HG03442 (cell line): Measurements from ENCODE around the gene SYNJ2.

ENCODE experiments used
- ATAC-seq: cut with Tn5 transposase; IDR thresholded peaks from one replicate; pipeline ENCODE4 v1.9.1; 2021; ENCODE audit warnings: mild to moderate bottlenecking, moderate library complexity; ENCODE audit not compliant: unreplicated experiment

Gene SYNJ2

DNA sequence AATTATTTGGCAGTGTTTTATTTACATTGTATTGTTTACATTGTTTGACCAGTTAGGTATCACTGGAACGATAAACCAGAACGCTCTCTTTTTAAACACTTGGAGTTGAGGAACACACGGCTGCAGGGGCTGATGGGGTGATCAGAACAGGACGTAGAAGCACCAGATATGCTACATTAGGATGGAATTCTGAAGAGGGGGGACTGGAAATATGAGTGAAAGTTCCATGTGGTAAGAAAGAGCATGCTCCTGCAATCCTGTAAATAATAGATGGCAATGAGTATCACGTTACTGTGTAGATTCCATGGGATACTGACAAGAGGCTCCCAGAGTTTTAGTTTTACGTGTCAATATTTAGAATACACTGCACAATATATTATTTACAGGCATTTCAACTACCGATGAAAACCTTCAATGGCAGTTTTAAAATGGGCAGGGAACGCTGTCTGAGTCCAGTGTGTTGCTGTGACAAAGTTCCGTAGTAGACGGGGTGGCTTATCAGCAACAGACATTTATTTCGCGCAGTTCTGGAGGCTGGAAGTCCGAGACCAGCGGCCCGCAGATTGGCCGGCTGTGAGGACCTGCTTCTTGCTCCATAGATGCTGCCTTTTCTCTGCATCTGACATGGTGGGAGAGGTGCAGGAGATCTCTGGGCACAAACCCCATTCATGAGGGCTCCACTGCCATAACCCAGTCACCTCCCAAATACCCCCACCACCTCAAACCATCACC is 43.1 kb downstream of the SYNJ2 start:
- no peak for ATAC-seq

DNA sequence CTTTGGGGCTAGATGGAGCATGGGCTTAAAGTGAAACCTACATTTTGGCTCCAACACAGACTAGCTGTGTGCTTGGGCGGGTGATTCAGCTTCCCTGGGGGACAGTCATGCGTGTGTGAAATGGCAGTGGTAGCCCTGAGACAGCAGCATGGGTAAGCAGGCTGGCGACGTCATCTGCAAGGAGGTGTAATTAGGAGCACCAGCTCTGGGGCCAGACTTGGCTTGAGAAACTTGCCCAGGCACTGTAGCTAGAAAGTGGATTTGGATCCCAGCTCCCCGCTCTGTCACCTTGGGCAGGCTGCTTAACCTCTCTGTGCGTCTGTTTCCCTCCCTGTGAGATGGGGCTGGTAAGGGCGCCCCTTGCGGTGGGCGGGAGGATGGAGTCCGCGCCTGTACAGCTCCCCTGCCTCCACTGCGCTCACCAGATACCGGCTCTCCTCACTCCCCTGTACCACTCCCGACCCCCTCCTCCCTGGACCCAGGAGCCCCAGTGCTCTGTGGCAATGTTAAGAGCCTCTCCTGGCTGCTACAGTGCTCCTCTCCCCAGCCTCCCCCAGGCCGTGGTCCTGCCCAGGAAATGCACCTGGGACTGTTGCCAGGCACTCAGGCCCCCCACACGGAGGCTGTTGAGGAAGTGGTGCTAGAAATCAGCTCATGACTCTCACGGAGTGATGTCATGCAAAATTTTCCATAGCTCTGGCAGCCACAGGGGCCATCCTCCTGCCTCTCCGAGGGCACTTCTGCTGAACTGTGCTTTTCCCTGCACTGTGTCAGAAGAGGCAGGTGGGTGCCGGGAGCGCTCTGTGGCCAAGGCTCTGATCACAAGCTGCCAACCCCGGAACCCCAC is 44.6 kb downstream of the SYNJ2 start:
- peak; percentile 79 for ATAC-seq

DNA sequence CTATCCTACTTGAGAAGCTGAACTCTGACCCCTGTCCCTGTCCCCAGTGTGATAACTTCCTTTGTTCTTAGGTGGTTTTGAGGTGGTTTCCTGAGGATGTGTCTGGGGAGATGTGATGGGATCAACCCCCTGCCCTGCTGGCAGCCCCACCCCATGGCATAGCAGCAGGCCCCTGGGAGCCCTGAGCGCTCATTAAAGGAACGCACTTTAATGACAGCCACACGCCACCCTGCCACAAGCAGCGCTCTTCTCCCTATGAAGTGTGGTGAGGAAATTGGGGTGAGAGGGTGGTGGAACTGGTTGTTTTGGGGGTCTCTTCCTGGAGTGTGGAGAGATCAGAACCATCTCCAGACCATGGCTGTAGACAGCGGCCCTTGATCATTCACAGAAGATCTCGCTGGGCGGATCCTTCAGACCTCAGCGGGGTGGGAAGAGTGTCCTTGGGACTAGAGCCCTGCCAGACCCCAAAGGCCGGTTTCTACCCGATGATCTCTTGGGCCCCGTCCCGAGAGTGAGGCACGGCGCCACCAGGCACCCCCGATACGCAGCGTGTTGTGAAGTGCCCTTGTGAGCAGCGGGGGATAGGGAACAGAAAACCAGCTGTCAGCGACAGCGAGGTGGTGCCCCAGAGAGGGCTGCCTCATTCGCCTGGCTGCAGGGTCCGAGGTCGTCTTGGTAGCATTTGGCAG is 45.4 kb downstream of the SYNJ2 start:
- ATAC-seq = no peak

GRCh38 chr6:158027590-158028285 is 46.1 kb downstream of the SYNJ2 start:
- ATAC-seq = no peak

DNA sequence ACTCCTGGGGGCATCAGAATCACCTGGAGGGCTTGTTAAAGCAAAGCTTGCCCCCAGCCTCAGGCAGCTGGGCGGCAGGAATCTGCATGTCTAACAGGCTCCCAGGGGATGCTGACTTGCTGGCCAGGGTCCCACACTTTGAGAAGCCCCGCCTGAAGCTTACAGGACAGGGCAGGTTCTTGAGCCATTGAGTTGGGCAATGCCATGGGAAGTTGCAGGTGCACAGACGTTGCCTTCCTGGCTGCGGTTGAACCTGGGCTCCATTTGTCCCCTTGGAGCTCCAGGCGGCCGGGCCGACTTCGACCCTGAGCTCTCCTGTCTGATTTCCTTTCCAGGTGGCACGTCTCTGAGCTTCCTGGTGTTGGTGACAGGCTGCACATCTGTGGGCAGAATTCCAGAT is 46.8 kb downstream of the SYNJ2 start:
- no peak for ATAC-seq

- no peak for ATAC-seq
Observed at GRCh38 chr6:158028876-158029275, 47.2 kb downstream of the SYNJ2 start.

- no peak for ATAC-seq
Observed at GRCh38 chr6:158029668-158030230, 48.1 kb downstream of the SYNJ2 start.

- ATAC-seq = no peak
Observed at GRCh38 chr6:158030380-158031300, 49.0 kb downstream of the SYNJ2 start.

DNA sequence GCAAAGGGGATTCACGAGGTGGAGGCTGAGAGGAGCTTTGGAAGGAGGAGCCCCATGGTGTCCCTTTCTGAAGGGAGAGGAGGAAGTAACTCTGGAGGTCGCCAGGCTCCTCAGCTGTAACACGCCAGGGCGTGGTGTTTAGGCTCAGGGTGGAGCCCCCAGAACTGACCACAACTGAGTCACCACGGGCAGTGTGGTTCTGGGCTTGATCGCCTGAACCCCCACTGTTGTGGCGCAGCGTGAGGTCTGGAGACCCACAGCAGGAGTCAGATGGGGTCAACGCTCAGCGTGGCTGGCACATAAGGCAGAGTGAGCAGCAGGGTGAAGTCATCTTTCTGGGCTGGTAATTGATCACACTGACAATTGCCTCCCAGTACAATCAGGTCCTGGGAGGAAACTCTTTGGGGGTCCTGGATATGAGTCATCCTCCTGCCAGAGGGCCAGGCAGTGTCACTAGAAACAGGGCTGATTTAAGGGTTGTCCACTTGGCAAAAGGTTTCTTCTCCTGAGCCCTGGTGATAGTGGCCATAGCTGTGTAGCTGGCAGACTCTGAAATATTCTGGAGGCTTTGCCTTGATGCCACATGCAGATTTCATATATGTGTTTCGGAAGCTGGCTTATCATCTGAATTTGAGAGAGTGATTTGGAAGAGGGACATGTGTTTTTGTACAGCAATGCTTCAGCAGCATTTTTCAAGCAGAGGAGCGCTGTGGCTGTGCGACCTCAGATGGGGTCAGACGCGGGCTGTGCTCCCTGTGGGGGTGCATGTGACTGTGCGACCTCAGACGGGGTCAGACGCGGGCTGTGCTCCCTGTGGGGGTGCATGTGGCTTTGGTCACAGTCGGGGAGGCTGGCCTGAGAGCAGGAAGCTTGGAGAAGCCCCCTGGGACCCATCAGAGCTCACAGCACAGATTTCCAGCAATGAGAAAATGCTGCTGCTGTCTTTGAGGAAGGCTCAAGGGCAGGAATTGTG is 50.0 kb downstream of the SYNJ2 start:
- ATAC-seq = peak; percentile 55

GRCh38 chr6:158032354-158032733 is 50.7 kb downstream of the SYNJ2 start:
- ATAC-seq = no peak

- no peak for ATAC-seq
Observed at GRCh38 chr6:158033077-158033750, 51.6 kb downstream of the SYNJ2 start.

DNA sequence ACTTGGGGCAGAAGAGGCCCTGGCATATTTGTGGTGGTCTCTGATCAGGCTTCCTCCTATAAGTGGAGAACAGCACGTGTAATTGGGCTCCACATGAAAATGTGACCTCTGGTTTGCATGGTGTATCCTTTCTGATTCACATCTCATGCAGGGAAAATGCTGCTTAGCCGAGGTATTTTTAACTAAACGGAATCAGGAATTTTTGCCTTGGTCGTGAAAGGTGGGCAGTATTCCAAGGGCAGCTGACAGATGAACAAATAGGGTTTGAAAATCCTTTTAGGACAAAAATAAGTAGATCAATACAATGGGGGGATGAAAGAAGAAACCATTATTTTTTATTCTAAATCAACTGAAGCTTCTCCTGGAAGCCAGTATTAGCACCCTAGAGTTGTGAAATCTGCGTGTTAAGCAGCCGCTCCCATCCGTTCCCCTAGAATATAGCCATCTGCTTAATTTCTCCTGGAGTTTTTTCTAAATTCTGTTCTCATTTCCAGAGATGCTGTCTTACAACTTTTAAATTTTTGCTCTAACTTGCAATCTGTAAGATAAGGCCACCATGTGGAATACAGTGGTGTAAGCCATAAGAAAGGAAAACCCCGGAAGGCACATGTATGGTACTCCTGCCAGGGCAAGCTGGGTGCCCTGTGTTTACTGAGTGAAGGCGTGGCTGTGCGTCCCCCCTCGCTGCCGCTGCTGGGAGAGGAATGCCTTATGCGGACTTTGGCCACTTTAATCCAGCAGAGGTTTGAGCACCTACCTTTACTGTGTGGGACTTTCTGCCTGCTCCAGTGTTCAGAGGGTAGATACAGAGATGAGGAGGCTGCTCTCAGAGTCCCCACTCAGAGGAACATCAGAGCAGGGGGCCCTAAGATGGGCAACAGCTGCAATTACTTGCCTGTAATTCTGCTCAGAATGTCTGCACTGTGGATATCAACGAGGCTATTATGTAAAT is 52.4 kb downstream of the SYNJ2 start:
- ATAC-seq = no peak

- ATAC-seq = no peak
Observed at GRCh38 chr6:158036261-158036660, 54.6 kb downstream of the SYNJ2 start.

DNA sequence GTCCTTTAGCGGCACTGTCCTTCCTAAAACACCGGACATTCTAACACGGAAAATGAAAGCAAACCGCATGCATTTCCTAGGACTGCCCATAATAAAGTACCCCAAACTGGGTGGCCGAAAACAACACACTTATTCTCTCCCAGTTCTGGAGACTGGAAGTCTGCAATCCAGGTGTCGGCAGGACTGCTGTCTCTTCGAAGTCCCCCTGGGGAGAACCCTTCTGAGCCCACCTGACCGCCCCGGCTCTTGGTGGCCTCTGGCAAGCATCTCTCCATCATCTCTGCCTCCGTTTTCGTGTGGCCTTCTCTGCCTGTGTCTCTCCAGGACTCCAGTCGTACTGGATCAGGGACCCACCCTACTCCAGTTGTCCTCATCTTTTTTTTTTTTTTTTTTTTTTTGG is 55.4 kb downstream of the SYNJ2 start:
- no peak for ATAC-seq

GRCh38 chr6:158037771-158038170 is 56.1 kb downstream of the SYNJ2 start:
- no peak for ATAC-seq

DNA sequence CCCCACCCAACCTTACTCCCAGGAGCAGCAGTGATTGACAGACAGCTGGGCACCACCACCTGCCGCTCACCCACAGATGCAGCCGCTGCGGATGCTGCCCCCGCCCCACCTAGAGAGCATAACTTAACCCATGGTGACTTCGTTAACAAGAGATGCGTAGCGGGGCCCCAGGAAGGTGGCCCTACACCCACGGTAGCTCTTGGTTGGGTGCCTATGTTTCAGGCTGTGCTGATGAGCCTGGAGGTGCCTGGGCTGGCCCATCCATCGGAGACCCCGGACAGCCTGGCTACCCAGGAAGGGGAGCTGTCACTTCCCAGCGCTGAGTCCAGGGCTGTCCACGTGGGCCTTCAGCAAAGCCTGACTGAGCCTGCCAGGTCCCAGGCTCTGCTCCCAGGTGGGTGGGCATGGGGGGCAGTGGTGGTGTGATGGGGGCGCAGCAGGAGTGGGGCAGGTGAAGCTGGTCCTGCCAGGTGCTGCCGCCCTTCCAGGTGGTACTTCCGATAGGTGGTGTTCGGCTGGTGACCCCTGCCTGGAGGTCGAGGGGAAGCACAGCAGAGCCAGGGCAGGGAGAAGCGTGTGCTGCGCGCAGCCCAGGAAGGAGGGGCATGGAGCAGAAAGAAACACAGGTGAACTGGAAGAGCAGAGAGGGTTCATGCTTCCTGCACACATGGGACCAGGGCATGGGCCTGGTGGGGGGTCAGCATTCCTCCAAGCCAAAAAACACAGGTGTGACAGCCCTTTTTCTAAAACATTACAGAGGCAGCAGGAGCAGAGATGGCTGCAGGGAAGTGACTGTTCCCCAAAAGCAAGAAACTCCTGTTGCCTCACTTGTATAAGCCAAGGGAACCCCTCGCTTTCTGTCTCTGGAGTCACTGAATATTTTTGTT is 56.9 kb downstream of the SYNJ2 start:
- ATAC-seq = no peak
